Neural progenitor cell (in vitro differentiated cells): ENCODE results near the gene ZNF319. TPM values are rescaled to one million over a fixed set of nuclear protein-coding genes. Genes with fewer than 3 reads are reported as not detected.
A peak's percentile ranks its signal among the peaks of the same experiment; 100 is the strongest.

ENCODE experiments used
- DNase-seq: peaks from one replicate; pipeline ENCODE4 v3.0.0-alpha.2; 2016; ENCODE audit warnings: low spot score
- H2AFZ ChIP-seq: fragments of 200-600 bp; sonication (generic); replicated peaks from 2 replicates; pipeline ENCODE4 v1.6.1; 2016; ENCODE audit warnings: antibody characterized with exemption
- H3F3A ChIP-seq: fragments of 200-600 bp; sonication (generic); 2 replicates; pipeline ENCODE4 v1.6.1; 2016; ENCODE audit warnings: antibody characterized with exemption, low read depth
- H3K27ac ChIP-seq: fragments of 200-600 bp; sonication (generic); 2 replicates; pipeline ENCODE4 v1.5.1; 2016; ENCODE audit warnings: mild to moderate bottlenecking
- H3K27me3 ChIP-seq: fragments of 200-600 bp; sonication (generic); 2 replicates; pipeline ENCODE4 v1.6.1; 2016; ENCODE audit warnings: mild to moderate bottlenecking, moderate library complexity
- H3K36me3 ChIP-seq: fragments of 200-600 bp; sonication (generic); 2 replicates; pipeline ENCODE4 v1.5.1; 2016
- H3K4me1 ChIP-seq: fragments of 200-600 bp; sonication (generic); 2 replicates; pipeline ENCODE4 v1.6.1; 2016; ENCODE audit warnings: mixed run types
- H3K4me2 ChIP-seq: fragments of 200-600 bp; sonication (generic); 2 replicates; pipeline ENCODE4 v1.6.1; 2016
- H3K4me3 ChIP-seq: fragments of 200-600 bp; sonication (generic); 2 replicates; pipeline ENCODE4 v1.5.1; 2016
- H3K79me2 ChIP-seq: fragments of 200-600 bp; sonication (generic); 2 replicates; pipeline ENCODE4 v1.6.1; 2016; ENCODE audit warnings: low read depth
- H3K9ac ChIP-seq: fragments of 200-600 bp; sonication (generic); 2 replicates; pipeline ENCODE4 v1.6.1; 2016
- H3K9me3 ChIP-seq: fragments of 200-600 bp; sonication (generic); 2 replicates; pipeline ENCODE4 v1.5.1; 2016; ENCODE audit warnings: low read depth
- H4K20me1 ChIP-seq: fragments of 200-600 bp; sonication (generic); 2 replicates; pipeline ENCODE4 v1.6.1; 2016; ENCODE audit warnings: low read depth
- H3K27ac Mint-ChIP-seq: 3 replicates; pipeline ENCODE4 v1.8.0; 2021; ENCODE audit warnings: mixed read lengths
- H3K27me3 Mint-ChIP-seq: 2 replicates; pipeline ENCODE4 v1.8.0; 2022; ENCODE audit warnings: low read depth, mild to moderate bottlenecking, inconsistent platforms, moderate library complexity, mixed read lengths; ENCODE audit not compliant: insufficient read depth
- H3K36me3 Mint-ChIP-seq: 3 replicates; pipeline ENCODE4 v1.8.0; 2021; ENCODE audit warnings: mixed read lengths
- H3K4me1 Mint-ChIP-seq: 3 replicates; pipeline ENCODE4 v1.8.0; 2021; ENCODE audit warnings: mixed read lengths
- H3K4me3 Mint-ChIP-seq: 3 replicates; pipeline ENCODE4 v1.8.0; 2021; ENCODE audit warnings: mild to moderate bottlenecking, moderate library complexity, mixed read lengths
- H3K9me3 Mint-ChIP-seq: 3 replicates; pipeline ENCODE4 v1.8.0; 2020; ENCODE audit warnings: mixed read lengths
- EZH2 ChIP-seq: fragments of 200-600 bp; sonication (generic); IDR thresholded peaks from 2 replicates; pipeline ENCODE4 v1.6.1; 2017; ENCODE audit warnings: antibody characterized with exemption, mild to moderate bottlenecking, moderate library complexity
- EZH2phosphoT487 ChIP-seq: fragments of 200-600 bp; sonication (generic); IDR thresholded peaks from 2 replicates; pipeline ENCODE4 v1.6.1; 2017; ENCODE audit warnings: antibody characterized with exemption
- total RNA-seq: library from RNA; depleted of rRNA; stranded (reverse); fragments of >200 nt; gene quantifications from 2 replicates; pipeline ENCODE4 v1.2.3, GENCODE V29; 2015; ENCODE audit warnings: low replicate concordance
- TF ChIP-seq, protein P1 (sequence below): fragments of 200-600 bp; sonication (generic); IDR thresholded peaks from 2 replicates; pipeline ENCODE4 v1.5.1; 2017; ENCODE audit warnings: antibody characterized with exemption, mild to moderate bottlenecking

Gene ZNF319
- total RNA-seq, 1 donor from 2014 or later: 1.4 TPM

DNA sequence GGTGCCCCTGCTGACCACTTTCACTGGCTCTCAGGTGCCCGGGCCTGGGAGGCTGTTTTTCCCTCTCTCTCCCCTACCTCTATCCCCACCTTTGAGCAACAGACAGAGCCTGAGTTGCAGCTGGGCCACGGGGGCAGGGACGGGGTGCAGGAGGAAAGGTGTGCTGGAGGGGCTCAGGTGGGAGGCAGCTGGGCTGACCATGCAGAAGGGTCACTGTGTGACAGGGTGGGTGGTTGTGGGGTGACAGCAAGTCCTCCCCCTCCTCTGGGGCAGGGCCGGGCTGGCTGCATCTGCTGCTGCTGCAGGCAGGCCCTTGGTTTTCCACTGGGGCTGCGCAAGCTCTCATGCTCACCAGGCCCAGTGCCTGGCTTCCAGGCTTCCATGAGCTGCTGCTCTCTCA, 6.6 kb downstream of the ZNF319 start:
- Histone ChIP-seq H3K4me2 (no peak overlapping the region), H3K27ac (no peak overlapping the region), H3K9me3 (no peaks in the 10 kb centered on the region), H3K9ac (no peak overlapping the region), H2AFZ (no peak overlapping the region), H3K4me1 (no peaks in the 10 kb centered on the region), H4K20me1 (peaks cover 14% of the 10 kb centered on the region), H3K79me2 (no peaks in the 10 kb centered on the region), H3K4me3 (no peak overlapping the region), H3F3A (no peaks in the 10 kb centered on the region), H3K27me3 (no peaks in the 10 kb centered on the region), H3K36me3 (no peaks in the 10 kb centered on the region)
- no peaks in the 10 kb centered on the region for H3K9me3 Mint-ChIP-seq
- no peak overlapping the region for H3K4me3 Mint-ChIP-seq
- no peak overlapping the region for H3K27ac Mint-ChIP-seq
- peaks cover 3% of the 10 kb centered on the region for H3K36me3 Mint-ChIP-seq
- DNase-seq: no peak
- TF ChIP-seq EZH2 (no peak), EZH2phosphoT487 (no peak)
- TF ChIP-seq, protein P1, sequence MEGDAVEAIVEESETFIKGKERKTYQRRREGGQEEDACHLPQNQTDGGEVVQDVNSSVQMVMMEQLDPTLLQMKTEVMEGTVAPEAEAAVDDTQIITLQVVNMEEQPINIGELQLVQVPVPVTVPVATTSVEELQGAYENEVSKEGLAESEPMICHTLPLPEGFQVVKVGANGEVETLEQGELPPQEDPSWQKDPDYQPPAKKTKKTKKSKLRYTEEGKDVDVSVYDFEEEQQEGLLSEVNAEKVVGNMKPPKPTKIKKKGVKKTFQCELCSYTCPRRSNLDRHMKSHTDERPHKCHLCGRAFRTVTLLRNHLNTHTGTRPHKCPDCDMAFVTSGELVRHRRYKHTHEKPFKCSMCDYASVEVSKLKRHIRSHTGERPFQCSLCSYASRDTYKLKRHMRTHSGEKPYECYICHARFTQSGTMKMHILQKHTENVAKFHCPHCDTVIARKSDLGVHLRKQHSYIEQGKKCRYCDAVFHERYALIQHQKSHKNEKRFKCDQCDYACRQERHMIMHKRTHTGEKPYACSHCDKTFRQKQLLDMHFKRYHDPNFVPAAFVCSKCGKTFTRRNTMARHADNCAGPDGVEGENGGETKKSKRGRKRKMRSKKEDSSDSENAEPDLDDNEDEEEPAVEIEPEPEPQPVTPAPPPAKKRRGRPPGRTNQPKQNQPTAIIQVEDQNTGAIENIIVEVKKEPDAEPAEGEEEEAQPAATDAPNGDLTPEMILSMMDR: no peak
- H3K27me3 Mint-ChIP-seq: peaks cover 4% of the 10 kb centered on the region
- H3K4me1 Mint-ChIP-seq: peaks cover 11% of the 10 kb centered on the region

DNA sequence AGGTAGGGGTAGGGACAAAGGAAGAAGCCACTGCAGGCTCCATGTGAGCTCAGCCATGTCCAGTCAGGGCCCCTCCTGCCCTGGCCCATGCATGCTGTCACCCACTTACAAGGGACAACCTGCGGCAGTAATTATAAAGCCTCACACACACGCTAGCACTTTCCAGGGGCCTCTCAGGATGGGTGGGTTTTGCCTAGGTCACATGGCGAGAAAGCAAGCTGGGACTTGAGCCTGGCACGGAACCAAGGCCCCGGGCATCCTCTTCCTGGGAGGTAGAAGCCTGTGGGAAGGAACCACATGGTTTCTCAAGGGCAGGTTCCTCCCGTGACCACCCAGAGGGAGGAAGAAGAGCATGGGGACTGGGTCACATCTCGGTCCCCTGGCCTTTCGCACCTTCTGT, 7.0 kb downstream of the ZNF319 start:
- Histone ChIP-seq H3K79me2 (no peaks in the 10 kb centered on the region), H3F3A (no peaks in the 10 kb centered on the region), H3K9me3 (no peaks in the 10 kb centered on the region), H3K4me3 (no peak overlapping the region), H3K4me1 (no peaks in the 10 kb centered on the region), H2AFZ (no peak overlapping the region), H3K9ac (no peak overlapping the region), H3K36me3 (no peaks in the 10 kb centered on the region), H4K20me1 (peaks cover 10% of the 10 kb centered on the region), H3K27me3 (peaks cover 4% of the 10 kb centered on the region), H3K4me2 (no peak overlapping the region), H3K27ac (no peak overlapping the region)
- no peak for DNase-seq
- Mint-ChIP-seq H3K36me3 (peaks cover 3% of the 10 kb centered on the region), H3K27me3 (peaks cover 4% of the 10 kb centered on the region), H3K27ac (no peak overlapping the region), H3K4me1 (peaks cover 8% of the 10 kb centered on the region), H3K4me3 (no peak overlapping the region), H3K9me3 (no peaks in the 10 kb centered on the region)
- no peak for TF ChIP-seq EZH2
- no peak for TF ChIP-seq EZH2phosphoT487
- TF ChIP-seq, protein P1: no peak

DNA sequence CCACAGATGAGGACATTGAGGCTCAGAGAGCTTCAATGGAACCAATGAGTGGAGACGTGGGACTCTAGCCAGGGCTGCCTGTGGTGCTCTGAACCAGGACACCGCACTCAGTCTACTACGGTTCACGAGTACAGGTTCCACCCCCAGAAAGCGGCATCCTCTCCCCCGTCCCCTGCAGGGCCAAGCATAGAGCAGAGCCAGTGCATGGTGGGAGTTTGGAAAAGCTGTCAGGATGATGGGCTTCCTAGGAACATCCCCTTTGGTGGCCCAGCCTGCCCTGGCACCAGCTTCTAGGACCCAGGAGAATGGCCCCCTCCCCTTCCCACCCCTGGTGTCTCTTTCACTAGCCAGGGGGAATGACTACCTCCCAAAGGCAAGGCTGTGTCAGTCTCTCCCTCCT, 8.4 kb downstream of the ZNF319 start:
- Mint-ChIP-seq H3K4me3 (peak overlapping the region; percentile 61), H3K9me3 (no peaks in the 10 kb centered on the region), H3K27ac (no peak overlapping the region), H3K4me1 (peaks cover 5% of the 10 kb centered on the region), H3K36me3 (peaks cover 1% of the 10 kb centered on the region), H3K27me3 (peaks cover 4% of the 10 kb centered on the region)
- no peak overlapping the region for H2AFZ ChIP-seq
- TF ChIP-seq, protein P1: no peak
- TF ChIP-seq EZH2phosphoT487: no peak
- no peak for TF ChIP-seq EZH2
- no peaks in the 10 kb centered on the region for H3F3A ChIP-seq
- no peaks in the 10 kb centered on the region for H3K79me2 ChIP-seq
- peaks cover 18% of the 10 kb centered on the region for H3K27me3 ChIP-seq
- no peaks in the 10 kb centered on the region for H3K4me1 ChIP-seq
- H3K4me2 ChIP-seq: no peak overlapping the region
- H3K9me3 ChIP-seq: no peaks in the 10 kb centered on the region
- H4K20me1 ChIP-seq: peaks cover 5% of the 10 kb centered on the region
- H3K27ac ChIP-seq: no peak overlapping the region
- H3K36me3 ChIP-seq: no peaks in the 10 kb centered on the region
- H3K4me3 ChIP-seq: no peak overlapping the region
- no peak for DNase-seq
- H3K9ac ChIP-seq: no peak overlapping the region
